Measurements from ENCODE around the gene SPR.

DNA sequence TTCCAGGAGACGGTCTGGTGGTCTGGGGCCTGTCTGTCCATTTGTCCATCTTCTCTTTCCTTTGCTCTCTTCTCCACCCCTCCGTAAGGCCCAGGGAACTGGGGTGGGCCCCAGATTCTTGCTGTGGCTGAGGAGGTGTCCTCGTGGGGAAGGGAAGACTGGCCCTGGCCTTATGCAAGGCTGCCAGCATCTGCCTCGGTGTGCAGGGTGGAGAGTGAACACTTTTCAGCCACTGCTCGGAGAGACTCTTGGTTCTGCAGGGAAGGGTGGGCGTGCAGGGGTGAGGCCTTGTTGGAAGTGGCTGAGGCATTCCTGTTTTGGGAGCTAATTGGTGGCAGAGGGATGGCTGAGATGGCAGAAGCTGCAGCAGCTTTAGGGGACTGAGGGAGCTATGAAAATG is 53.2 kb downstream of the SPR start:
- TF ChIP-seq, protein P1, sequence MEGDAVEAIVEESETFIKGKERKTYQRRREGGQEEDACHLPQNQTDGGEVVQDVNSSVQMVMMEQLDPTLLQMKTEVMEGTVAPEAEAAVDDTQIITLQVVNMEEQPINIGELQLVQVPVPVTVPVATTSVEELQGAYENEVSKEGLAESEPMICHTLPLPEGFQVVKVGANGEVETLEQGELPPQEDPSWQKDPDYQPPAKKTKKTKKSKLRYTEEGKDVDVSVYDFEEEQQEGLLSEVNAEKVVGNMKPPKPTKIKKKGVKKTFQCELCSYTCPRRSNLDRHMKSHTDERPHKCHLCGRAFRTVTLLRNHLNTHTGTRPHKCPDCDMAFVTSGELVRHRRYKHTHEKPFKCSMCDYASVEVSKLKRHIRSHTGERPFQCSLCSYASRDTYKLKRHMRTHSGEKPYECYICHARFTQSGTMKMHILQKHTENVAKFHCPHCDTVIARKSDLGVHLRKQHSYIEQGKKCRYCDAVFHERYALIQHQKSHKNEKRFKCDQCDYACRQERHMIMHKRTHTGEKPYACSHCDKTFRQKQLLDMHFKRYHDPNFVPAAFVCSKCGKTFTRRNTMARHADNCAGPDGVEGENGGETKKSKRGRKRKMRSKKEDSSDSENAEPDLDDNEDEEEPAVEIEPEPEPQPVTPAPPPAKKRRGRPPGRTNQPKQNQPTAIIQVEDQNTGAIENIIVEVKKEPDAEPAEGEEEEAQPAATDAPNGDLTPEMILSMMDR (conservative IDR thresholded peaks at IDR 0.05) = no peak
- no peak for TF ChIP-seq ZFX (IDR thresholded peaks at IDR 0.05)
